GM04503 (cell line): ENCODE measurements around the gene MICAL2.
"Not testable (repeated sequence)": the region's sequence is repeated elsewhere in the genome, so short reads cannot be mapped to it uniquely, and the experiment has no call there.

Experiments used
- DNase-seq: peaks from one replicate; pipeline ENCODE4 v3.0.0-alpha.2; 2012; ENCODE audit warnings: low read depth

Gene MICAL2

DNA sequence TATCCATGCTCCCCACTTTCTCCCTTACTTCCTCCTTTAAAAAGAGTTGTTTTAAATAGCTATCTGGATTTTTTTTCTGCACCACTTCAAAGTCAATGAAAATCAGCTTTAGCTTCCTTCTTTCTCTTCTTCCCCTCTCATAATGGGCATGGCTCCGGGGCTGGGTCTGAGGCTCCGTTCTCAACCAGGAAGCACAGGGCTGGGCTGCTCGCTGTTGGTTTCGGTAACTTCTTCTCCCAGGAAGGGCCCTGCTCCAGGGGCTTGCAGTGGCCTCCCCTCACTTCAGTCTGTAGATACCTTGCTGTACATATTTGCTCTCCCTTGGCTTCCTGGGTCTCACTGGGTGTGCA lies 23.8 kb downstream of the MICAL2 start:
- DNase-seq = no peak

DNA sequence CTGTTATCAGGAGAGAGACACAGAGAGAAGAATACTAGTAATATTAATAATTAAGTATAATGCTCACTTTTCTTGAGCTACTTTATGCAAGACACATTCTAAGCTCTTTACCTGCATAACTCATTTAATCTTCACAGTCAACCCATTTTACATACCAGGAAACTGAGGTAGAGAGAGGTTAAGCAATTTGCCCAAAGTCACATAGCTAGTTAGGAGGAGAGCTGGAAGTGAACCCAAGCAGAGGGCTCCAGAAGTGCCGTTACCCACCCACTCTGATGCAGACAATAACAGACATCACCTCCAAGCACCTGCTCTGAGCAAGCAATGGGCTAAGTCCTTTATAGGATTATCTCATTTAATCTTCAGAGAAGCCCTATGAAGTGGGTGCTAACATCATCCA lies 24.8 kb downstream of the MICAL2 start:
- DNase-seq = no peak

DNA sequence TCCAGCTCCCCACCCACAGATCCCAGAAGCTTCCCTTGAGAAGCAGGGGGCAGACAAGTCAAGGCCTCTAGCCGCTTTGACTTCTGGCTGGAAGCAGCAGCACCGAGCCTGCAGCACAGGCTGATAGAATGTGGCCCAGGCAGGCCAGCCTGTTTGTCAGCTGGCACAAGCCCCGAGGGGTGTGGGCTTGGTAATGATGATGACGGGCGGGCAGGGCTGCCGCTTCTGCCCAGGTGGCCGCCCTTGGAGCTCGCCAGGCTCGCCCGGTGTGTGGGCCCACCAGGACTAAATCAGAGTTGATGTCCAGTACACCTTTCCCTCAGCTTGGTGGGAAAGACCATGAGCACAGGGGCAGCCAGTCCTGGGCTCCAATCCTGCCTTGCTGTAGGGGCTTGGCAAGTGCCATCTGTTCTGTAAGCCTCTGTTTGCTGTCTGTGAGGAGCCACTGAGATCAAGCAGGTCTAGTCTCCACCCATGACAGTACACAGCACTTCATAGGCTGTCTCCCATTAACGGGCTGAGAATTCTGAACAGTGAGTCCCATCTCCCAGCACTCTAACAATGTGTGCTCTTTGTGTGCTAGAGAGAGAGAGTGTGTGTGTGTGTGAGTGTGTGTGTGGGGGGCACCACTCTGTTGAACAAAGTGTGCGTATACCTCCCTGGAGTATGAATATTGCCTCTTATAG lies 26.8 kb downstream of the MICAL2 start:
- DNase-seq = no peak

DNA sequence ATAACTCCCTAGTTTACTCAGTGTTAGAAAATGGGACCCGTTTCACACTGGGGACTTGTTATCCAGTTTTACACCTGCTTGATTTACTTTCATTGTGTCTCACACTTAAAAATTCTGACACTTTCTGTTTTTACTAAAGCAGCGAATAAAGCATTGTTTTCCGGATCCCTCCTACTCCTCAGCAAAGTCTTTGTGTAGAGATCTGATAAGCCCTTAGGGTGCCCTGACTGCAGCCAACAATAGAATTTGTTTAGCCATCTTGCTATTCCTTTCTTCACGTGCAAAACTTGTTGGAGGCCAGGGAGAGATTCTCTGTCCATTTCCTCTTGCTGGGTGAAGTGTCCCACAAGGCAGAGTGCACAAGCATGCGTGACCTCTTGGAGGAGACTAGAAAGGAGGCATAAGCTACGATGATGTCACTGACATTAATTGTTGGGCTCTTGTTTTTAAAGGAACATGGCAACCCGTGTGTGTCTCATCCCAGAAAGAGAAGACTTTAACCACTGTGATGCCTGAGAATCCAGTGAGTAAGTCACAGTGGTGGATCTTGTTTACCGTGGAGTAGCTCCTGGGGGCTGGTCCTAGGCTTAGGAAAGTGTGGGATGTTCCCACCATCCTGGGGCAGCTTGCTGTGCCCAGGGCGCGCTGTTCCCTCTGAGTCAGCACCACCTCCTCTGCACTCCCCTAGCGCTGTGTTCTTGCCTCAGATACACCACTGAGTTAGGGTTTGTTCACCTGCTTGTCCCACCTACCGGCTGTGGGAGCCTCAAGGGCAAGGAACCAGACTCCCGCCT lies 27.7 kb downstream of the MICAL2 start:
- peak; percentile 53 for DNase-seq

DNA sequence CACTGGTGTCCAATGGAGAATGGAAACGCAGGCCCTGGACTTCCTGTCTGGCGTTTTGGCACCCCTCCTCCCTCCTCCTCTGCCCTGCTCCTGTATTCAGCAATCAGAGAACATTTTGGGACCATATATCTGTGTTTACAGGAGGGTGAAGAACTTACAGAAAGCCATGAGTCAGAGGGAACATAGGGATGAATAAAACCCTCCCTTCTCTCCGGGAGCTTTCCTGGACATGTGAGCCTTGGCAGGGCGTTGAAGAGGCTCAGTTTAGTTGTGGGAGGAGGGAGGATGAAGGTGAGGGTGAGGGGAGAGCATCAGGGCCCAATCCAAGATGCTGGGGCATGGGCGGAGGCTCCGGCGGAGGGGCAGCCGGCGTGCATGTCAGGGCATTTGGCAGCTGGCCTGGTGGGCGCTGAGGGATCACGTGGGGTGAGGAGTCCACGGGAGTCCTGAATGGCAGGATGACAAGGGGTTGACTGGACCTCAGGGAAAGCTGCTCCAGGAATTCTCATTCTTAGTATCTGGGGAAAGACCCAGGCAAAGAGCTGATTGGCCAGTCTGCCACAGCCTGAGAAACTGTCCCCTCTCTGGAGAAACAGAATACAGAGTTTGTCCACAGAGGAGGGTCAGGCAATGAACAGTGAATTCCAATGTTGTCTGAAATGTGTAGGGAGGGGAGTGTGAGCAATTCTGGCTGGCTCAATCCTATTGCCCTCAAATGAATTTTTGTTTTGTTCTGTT lies 28.9 kb downstream of the MICAL2 start:
- DNase-seq = no peak

DNA sequence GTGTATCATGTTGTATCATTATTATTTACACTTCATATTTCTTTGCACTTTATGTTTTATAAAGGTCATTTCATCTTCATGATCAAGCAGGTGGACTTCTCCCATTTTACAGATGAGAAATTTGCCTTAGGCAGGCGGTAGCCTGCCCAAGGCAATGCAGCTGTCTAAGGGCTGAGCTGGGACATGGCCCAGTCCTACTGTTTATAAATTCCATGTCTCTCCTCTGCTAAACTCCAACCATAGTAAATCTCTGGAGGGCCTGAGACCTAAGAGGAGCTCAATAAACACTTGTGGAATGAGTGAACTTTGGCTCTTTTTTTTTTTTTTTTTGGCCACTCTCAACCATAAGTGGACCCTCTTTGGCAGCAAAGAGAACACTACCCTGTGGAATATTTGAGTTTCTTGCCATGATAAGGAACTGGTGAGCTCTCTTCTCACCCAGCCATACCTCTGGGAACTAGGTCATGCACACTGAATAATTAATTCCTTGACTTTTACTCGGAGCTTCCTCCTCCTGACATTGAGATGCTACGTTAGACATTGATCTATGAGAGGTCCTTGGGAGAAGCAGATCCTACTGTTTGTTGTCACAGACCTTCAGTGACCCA lies 29.9 kb downstream of the MICAL2 start:
- DNase-seq = no peak

DNA sequence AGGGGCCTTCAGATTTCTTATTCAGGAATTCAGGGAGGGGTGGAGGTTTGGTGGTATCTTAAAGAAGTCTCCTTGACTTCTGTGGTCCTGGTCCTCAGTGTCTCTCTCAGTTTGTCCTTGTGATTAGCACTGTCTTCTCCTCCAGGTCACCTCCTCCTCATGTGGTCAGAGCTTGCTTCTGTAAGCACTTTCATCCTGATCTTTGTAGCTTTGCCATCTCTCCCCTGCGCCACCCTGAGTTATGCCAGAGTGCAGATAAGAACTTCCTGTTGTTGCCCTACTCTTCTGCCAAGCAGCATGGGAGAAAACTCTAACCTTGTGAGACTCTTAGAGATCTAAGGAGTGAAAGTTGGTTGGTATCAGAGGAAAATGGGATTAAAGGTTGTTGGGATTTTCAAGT lies 30.9 kb downstream of the MICAL2 start:
- no peak for DNase-seq

DNA sequence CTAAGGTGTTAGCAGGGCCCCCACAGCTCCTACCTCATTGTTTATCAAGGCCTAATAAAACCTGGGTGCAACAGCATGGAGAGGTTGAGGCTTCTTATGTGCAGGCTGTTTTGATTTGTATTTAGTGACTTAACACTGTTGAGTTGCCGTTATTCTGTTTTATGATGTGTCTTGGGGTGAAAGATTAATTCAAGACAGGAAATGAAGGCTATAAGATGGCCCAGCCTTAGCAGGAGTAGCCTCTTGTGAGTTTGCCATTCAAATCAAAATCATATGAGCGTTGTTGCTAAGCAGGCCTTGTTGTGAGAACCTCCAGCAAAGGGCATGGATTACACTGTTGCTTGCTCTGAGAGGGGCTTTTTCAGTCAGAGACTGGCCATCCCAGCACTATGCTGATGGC lies 31.8 kb downstream of the MICAL2 start:
- no peak for DNase-seq

DNA sequence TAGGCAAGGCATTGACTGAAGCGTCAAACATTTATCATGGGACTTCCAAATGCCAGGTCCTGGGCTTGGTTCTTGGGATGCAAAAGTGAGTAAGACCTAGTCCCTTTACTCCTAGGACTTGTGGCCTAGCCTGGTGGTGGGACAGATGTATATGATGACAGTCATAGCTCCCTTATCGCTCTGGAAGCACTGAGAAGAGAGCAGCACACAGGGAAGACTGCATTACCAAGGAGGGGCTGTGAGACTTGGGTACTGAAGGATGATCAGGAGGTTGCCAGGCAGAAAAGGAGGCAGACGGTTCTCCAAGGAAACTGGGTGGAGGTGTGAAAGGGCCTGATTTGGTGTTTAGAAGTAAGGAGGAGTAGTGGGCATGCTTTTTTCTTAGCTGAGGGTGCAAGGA lies 32.5 kb downstream of the MICAL2 start:
- no peak for DNase-seq

DNA sequence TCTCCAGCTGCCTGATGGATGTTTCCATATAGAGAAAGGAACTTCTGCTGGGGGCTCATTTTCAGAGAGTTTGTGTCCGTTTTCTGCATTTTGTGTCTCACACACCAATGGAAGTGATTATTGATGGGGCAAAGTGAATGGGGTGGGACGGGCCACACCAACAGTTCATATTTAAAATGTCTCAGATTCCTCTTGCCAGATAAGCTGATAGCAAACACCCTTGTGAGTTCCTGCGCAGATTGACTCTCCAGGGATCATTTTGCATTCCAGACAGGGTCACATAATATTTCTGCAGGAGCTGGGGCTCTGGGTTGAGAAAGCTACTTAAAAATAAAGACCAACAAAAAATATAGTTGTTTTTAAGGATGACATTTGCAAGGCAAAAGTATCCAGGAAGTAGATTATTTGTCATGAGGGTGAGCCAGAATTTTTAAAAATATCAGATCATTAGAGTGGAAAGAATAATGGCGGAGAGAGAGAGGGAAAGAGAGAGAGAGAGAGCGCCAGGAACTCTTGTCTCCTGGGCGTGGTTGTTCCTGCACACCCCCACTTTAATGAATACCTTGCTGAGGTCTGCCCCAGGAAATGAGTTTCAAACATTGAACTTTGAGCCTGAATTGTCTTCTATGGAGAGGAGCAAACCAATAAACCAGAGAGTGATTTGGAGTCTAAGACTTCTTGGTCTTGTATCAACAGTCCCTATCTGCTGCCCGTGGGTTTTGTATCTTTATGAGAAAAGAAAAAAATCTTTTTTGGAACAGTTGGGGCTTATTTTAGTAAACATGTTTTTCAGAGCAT lies 33.3 kb downstream of the MICAL2 start:
- no peak for DNase-seq

DNA sequence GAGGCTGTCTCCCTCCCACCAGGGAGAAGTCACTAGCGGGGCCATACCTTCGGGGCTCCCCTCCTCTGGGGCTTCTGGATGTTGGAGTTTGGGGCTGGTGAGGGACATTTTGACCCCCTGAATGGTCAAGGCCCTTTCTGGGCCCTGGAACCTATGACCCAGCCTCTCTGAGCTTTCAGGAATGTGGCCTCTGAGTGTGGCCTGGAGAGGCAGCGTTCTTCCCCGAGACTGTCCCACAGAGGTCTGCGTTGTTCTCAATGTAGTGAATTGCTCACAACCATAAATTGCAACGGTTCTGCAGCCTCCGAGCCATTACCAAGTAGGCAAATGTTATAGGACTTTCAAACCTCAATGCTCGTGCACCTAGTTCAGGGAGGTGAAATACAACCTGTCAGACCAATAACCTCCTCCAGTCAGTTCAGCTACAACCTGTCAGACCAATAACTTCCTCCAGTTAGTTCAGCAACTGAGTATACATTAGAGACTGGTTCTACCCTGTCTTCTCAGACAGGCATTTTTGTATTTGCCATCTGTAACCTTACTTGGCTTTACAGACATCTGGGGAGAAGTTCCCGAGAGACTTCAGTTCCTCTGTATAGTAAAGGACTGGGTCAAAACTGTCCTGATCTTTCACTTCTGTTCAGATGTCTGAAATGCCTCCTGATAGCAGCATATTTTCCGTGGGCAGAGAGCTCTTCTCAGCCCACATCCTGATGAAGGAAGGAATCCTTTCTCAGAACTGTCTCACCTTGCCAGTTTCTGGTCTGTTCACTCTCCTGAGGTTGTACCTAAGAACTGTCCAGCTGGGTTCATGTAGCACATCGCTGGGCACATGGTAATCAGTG lies 34.2 kb downstream of the MICAL2 start:
- no peak for DNase-seq

DNA sequence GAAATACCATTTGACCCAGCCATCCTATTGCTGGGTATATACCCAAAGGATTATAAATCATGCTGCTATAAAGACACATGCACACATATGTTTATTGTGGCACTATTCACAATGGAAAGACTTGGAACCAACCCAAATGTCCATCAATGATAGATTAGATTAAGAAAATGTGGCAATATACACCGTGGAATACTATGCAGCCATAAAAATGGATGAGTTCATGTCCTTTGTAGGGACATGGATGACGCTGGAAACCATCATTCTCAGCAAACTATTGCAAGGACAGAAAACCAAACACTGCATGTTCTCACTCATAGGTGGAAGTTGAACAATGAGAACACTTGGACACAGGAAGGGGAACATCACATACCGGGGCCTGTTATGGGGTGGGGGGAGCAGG lies 36.3 kb downstream of the MICAL2 start:
- DNase-seq = not testable (repeated sequence)

DNA sequence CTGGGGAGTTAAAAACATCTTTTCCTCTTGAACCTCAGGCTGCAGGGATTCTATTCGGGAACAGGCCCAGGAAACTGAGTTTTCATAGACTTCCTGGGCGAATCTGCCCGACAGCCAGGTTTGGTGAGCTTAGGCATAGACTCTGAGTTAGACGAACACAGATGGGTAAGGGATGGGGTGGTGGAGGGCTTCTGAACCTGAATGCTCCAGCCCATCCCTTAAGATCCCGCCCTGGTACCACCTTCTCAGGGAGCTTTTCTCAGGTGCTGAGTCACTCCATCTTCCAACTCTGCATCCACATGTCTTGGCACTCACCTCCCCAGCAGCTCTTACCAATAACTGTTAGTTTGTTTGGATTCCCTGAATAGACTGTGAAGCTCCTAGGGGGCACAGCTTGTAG lies 37.4 kb downstream of the MICAL2 start:
- DNase-seq = no peak

DNA sequence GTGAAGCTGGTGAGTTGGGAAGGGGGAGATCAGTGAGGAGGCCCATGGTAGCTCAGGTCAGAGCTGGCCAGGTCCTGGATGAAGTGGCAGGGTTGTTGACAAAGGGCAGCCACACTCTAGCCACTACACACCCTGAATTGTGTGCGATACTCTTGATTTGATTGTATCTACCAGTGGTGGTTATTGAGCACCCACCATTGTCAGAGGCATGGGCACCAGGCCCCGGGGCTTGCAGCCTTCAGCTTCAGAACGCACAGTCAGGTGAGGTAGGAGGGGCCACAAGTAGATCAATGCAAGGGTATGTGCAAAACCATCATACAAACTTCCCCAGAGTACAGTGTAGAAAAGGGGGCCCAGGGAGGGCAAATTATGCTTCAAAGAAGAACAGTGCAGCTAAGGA lies 38.1 kb downstream of the MICAL2 start:
- no peak for DNase-seq

DNA sequence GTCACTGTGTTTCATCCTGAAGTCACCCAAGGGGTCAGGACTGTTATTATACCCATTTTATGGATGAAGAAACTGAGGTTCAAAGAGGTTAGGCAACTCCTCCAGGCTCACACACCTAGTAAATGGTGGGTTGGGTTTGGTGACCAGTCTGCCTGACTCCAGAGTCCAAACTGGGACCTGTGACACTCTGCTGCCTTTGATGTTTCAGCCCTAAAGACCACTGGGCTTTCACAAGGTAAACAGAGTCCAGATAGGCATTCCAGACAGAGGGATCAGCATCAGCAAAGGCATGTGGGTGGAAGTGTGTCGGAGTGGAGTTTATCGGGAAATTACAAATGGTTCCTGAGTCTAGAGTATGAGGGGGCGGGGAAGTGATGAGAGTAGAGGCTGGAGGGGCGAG lies 38.5 kb downstream of the MICAL2 start:
- no peak for DNase-seq

DNA sequence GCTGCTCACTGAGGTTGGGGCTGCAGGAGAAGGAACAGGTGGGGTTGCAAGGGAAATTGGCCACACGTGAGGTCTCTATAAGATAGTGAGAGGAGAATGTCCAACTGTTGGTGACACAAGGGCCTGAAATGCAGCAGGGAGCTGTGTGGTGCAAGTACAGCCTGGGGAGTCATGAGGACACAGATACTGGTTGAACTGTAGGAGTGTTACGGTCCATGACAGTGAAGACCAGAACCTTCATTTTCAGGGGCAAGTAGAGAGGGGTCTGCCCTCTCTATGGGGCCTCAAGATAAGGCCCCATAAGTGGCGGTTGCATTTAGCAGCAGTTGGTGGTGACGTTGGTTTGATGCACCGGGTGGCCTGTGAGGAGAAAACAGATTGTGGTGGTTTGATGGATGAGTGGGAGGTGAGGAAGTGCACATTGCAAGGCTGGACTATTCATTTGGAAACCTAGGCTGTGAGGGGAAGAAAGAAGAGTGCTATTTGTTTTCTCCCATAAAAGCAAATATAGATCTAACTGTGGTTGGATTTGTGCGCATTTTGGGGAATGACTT lies 39.4 kb downstream of the MICAL2 start:
- no peak for DNase-seq

DNA sequence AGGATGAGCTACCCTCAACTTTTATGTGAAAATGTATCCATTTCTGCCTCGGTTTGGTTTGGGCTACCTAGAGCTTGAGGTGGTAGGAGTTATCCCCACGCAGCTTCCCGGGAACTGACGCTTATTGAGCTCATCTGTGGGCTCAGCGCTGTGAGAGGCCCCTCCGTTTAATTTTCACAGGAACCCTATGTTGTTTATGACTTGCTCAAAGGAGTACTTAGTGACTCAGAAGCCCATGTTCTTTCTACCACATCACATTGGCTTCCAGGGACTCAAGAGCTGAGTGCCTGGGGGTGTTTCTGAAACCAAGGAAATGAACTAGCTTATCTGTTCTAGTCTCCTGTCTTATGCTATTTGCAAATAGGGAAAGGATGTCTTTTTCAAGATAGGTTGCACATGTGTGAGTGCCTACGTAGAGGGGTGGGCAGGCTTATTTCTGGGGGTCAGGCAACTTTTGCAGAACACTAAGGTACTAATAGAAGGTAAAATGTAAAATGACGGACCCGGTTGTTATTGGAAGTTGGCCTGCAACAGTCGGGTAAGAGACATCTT lies 40.5 kb downstream of the MICAL2 start:
- no peak for DNase-seq

DNA sequence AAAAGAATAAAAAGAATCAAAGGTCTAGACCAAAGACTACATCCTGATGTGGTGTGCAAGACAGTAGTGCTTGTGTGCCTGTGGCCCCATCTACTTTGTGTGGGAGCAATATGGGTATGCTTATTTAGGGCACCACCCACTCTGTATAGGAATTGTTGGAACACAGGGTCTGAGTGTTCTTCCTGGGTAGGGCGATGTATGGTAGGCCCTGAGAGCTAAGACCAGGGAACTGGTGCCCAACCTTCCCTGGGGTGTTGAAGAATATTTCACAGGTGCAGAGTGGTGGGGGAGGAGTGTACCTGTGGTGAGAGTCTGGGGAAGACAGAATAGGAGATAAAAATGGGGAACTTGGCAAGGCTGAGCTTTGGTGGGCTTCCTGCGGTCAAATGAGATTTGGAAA lies 41.9 kb downstream of the MICAL2 start:
- no peak for DNase-seq

DNA sequence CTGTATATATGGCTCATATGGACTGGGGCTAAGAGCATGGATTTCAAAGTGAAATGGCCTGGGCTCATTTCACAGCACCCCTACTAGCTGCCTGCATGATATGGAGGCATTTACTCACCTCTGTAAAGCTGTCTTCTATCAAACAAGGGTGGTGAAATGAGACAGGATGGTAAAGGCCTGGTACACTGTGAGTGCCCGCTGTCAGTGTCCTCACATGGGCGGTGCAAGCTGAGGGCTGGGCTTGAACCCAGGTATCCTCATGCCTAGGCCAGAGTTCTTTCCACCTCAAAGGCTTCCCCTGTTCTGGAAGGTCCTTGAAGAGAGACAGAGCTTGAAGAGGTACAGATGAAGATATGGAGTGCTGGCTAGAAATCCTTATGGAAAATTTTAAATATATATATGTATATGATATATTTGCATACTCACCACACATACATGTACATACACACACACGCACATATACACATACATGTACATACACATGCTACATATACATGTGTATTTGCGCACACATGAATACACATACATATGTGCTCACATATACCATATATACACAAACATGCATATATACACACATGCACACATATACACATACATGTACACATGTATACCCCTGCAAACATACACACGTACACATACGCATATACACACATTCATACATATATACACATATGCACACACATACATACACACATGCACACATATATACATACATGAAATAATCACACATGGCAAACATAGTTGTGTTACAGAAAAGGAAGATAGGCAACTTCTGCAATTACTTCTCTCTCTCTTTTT lies 44.7 kb downstream of the MICAL2 start:
- no peak for DNase-seq

DNA sequence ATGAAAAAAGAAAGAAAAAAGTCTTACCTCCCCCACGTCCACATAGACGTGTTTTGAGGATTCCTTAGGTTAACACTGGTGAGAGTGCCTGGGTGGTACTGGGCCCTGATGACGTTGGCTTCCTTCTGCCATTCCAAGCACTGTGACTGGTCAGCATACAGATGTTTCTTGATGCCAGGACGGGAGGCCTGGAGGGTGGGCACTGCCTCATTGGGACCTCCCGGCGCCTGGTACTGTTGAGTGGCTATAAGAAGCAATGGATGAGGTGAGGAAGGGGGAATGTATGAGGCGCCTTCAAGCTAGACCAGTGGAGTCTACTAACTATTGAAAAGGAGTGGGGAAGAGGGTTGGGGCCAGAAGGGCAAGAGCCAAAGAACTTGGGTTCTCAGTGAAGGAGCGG lies 45.3 kb downstream of the MICAL2 start:
- DNase-seq = no peak
